HEK293 (cell line): ENCODE results near the gene TLE4.

ENCODE experiments used
- ELK4 ChIP-seq: IDR thresholded peaks from 2 replicates; pipeline ENCODE4 v1.6.1; 2011; ENCODE audit warnings: mild to moderate bottlenecking, low read depth, low read length, borderline replicate concordance
- ZNF629 ChIP-seq: fragments of 450-650 bp; formaldehyde crosslinking; IDR thresholded peaks from 2 replicates; pipeline ENCODE4 v1.5.1; 2017; ENCODE audit warnings: missing biosample characterization, missing genetic modification characterization
- ZNF843 ChIP-seq: fragments of 450-650 bp; formaldehyde crosslinking; IDR thresholded peaks from 2 replicates; pipeline ENCODE4 v1.5.1; 2016; ENCODE audit warnings: missing biosample characterization, missing genetic modification characterization

GRCh38 chr9:79665369-79665768 is 93.6 kb downstream of the TLE4 start:
- no peak for TF ChIP-seq ZNF629
- no peak for TF ChIP-seq ZNF843 (tag by site-specific recombination)
- TF ChIP-seq ELK4 = no peak
